GM12878 (cell line): ENCODE data around the gene HNRNPU. TPM values are rescaled to one million over a fixed set of nuclear protein-coding genes. Genes with fewer than 3 reads are reported as not detected.
A peak's percentile ranks its signal among the peaks of the same experiment; 100 is the strongest.

Experiments used
- ASH2L ChIP-seq: fragments of 300-600, 200-600 bp; sonication (generic); IDR thresholded peaks from 2 replicates; pipeline ENCODE4 v1.6.1; 2017; ENCODE audit warnings: low read depth, mild to moderate bottlenecking, borderline replicate concordance
- CHD1 ChIP-seq: IDR thresholded peaks from 2 replicates; pipeline ENCODE4 v1.6.1; 2012; ENCODE audit warnings: low read depth, low read length, improper control_type of control experiment
- CHD4 ChIP-seq: fragments of 200-600 bp; sonication (generic); IDR thresholded peaks from 2 replicates; pipeline ENCODE4 v1.6.1; 2016; ENCODE audit warnings: mild to moderate bottlenecking
- E4F1 ChIP-seq: fragments of 450-650 bp; IDR thresholded peaks from 2 replicates; pipeline ENCODE4 v1.6.1; 2018; ENCODE audit warnings: borderline replicate concordance, mild to moderate bottlenecking; ENCODE audit not compliant: partially characterized antibody
- EP300 ChIP-seq, 2 experiments: fragments of 150-350 bp in 1 of 2; IDR thresholded peaks; 2 replicates each; pipeline ENCODE4 v1.6.1; 2011 to 2012; ENCODE audit warnings: low read depth in 2 of 2, low read length in 2 of 2, borderline replicate concordance in 1 of 2, improper control_type of control experiment in 1 of 2, inconsistent platforms in 1 of 2; ENCODE audit not compliant: control insufficient read depth in 1 of 2
- IRF3 ChIP-seq: fragments of 450-650 bp; IDR thresholded peaks from 2 replicates; pipeline ENCODE4 v1.6.1; 2014; ENCODE audit warnings: mild to moderate bottlenecking
- MEF2A ChIP-seq: IDR thresholded peaks from 2 replicates; pipeline ENCODE4 v1.6.1; 2011; ENCODE audit warnings: low read depth, mild to moderate bottlenecking, low read length, moderate library complexity; ENCODE audit not compliant: insufficient read depth
- MTA2 ChIP-seq: fragments of 450-650 bp; IDR thresholded peaks from 2 replicates; pipeline ENCODE4 v1.6.1; 2016; ENCODE audit warnings: low read depth, mild to moderate bottlenecking, moderate library complexity
- NKRF ChIP-seq: fragments of 450-650 bp; conservative IDR thresholded peaks from 2 replicates; pipeline ENCODE4 v1.6.1; 2017; ENCODE audit warnings: mild to moderate bottlenecking, moderate library complexity
- POLR2AphosphoS5 ChIP-seq: IDR thresholded peaks from 2 replicates; pipeline ENCODE4 v1.6.1; 2011; ENCODE audit warnings: mild to moderate bottlenecking, low read length, inconsistent platforms
- REST ChIP-seq: IDR thresholded peaks from 2 replicates; pipeline ENCODE4 v1.6.1; 2012; ENCODE audit warnings: mild to moderate bottlenecking, low read depth, low read length
- STAT1 ChIP-seq: fragments of 450-650 bp; conservative IDR thresholded peaks from 2 replicates; pipeline ENCODE4 v1.6.1; 2014; ENCODE audit warnings: antibody characterized with exemption, mild to moderate bottlenecking
- YBX1 ChIP-seq: fragments of 450-650 bp; IDR thresholded peaks from 2 replicates; pipeline ENCODE4 v1.6.1; 2016; ENCODE audit warnings: antibody characterized with exemption
- ZBTB40 ChIP-seq: fragments of 450-650 bp; IDR thresholded peaks from 2 replicates; pipeline ENCODE4 v1.6.1; 2016; ENCODE audit warnings: mild to moderate bottlenecking, moderate library complexity, borderline replicate concordance
- ZNF274 ChIP-seq: IDR thresholded peaks from one replicate; pipeline ENCODE4 v1.8.0; 2011; ENCODE audit not compliant: insufficient read length, insufficient read depth
- polyA plus RNA-seq, 11 experiments: library from polyadenylated mRNA; depleted of rRNA in 4 of 11; unstranded in 6 of 11; stranded (reverse) in 5 of 11; fragments of >200 nt; fragmentation: Nextera tagmentation in 4 of 11; fragmentation: Illumina TruSeq in 1 of 11; extraction: Ambion mirVana in 4 of 11; extraction: Trizol in 1 of 11; gene quantifications; 1 replicate in 1 of 11; 2 replicates in 10 of 11; pipeline versions ENCODE4 v1.2.1 to v1.2.3, GENCODE V29; 2011 to 2016; ENCODE audit warnings: inconsistent platforms in 2 of 11, missing spikeins in 2 of 11, low read depth in 1 of 11
- total RNA-seq, 4 experiments: library from RNA; depleted of rRNA in 3 of 4; stranded (reverse); fragments of >200 nt in 3 of 4; fragmentation: Illumina TruSeq in 1 of 4; extraction: Trizol in 1 of 4; gene quantifications; 2 replicates each; pipeline versions ENCODE4 v1.2.1 to v1.2.3, GENCODE V29; 2013 to 2021

HNRNPU gene
- total and polyA plus RNA-seq, 10 of the 15 experiments (the other 5 are each of a cell fraction or from before 2014, with no cell fraction given), result 163 to 569 (median 420) TPM

- TF ChIP-seq REST (no peak), CHD1 (no peak), EP300 (IDR thresholded peaks at IDR 0.05; ENCODE audit: borderline replicate concordance in 1 of 2, control insufficient read depth in 1 of 2, low read depth in 2 of 2, low read length in 2 of 2) (0 out of 4 replicates have a peak, but pooled peaks of 1 of the 2 experiments have one; percentile 3), MEF2A (no peak), IRF3 (no peak), CHD4 (no peak), ZNF274 (no peak), MTA2 (no peak), E4F1 (no peak), STAT1 (no peak), POLR2AphosphoS5 (peak; percentile 89), ZBTB40 (no peak), ASH2L (no peak), YBX1 (no peak), NKRF (peak; percentile 77)
Observed at GRCh38 chr1:244835276-244836134, 28.8 kb downstream of the HNRNPU start, which contains the start of gene COX20 (continued).
